22Rv1 (cell line): ENCODE data around the gene SP110.
"Not testable (repeated sequence)": the region's sequence is repeated elsewhere in the genome, so short reads cannot be mapped to it uniquely, and the experiment has no call there.

Source experiments
- H3K27ac ChIP-seq: fragments of 450-650 bp; 2 replicates; pipeline ENCODE4 v1.5.1; 2017
- CTCF ChIP-seq: fragments of 450-650 bp; IDR thresholded peaks from 2 replicates; pipeline ENCODE4 v1.5.1; 2017; ENCODE audit warnings: mild to moderate bottlenecking
- ZFX ChIP-seq: fragments of 450-650 bp; IDR thresholded peaks from 2 replicates; pipeline ENCODE4 v1.6.1; 2017; ENCODE audit warnings: antibody characterized with exemption, borderline replicate concordance

SP110 gene

GRCh38 chr2:230219419-230220331, at the start of gene SP110:
Gene SP110 (minus strand): TSS chr2:230219984. CDS start chr2:230216927, 3,057 bp downstream.
- no peak for TF ChIP-seq CTCF
- TF ChIP-seq ZFX = no peak
- H3K27ac ChIP-seq = peak within 1 kb of the TSS; percentile 75

GRCh38 chr2:230268606-230269243, 48.9 kb upstream of the SP110 start:
- no peak overlapping the region for H3K27ac ChIP-seq
- TF ChIP-seq CTCF (no peak), ZFX (no peak)

GRCh38 chr2:230267556-230267955, 47.8 kb upstream of the SP110 start:
- no peak overlapping the region for H3K27ac ChIP-seq
- TF ChIP-seq ZFX = no peak
- no peak for TF ChIP-seq CTCF

GRCh38 chr2:230267059-230267458, 47.3 kb upstream of the SP110 start:
- no peak overlapping the region for H3K27ac ChIP-seq
- no peak for TF ChIP-seq ZFX
- TF ChIP-seq CTCF = no peak

GRCh38 chr2:230266638-230267037, 46.9 kb upstream of the SP110 start:
- TF ChIP-seq ZFX = no peak
- no peak for TF ChIP-seq CTCF
- H3K27ac ChIP-seq = no peak overlapping the region

GRCh38 chr2:230264945-230265344, 45.2 kb upstream of the SP110 start:
- H3K27ac ChIP-seq = not testable (repeated sequence)

GRCh38 chr2:230262246-230262645, 42.5 kb upstream of the SP110 start:
- no peak overlapping the region for H3K27ac ChIP-seq
- TF ChIP-seq ZFX (no peak), CTCF (no peak)
